ENCODE measurements around the gene TMEM135.
"Not testable (repeated sequence)": the region's sequence is repeated elsewhere in the genome, so short reads cannot be mapped to it uniquely, and the experiment has no call there.

TMEM135 gene

GRCh38 chr11:87258171-87258833 lies 220.6 kb downstream of the TMEM135 start:
- DNase-seq (ENCODE audit: low read depth) = no peak

- DNase-seq (ENCODE audit: low read depth) = no peak
Measured at GRCh38 chr11:87259736-87260135, 222.0 kb downstream of the TMEM135 start.

GRCh38 chr11:87260811-87261210 lies 223.1 kb downstream of the TMEM135 start:
- DNase-seq (ENCODE audit: low read depth) = no peak

- DNase-seq (ENCODE audit: low read depth) = no peak
Measured at GRCh38 chr11:87263264-87263838, 225.6 kb downstream of the TMEM135 start.

GRCh38 chr11:87263979-87264378 lies 226.2 kb downstream of the TMEM135 start:
- no peak for DNase-seq (ENCODE audit: low read depth)

- no peak for DNase-seq (ENCODE audit: low read depth)
Measured at GRCh38 chr11:87265132-87265531, 227.4 kb downstream of the TMEM135 start.

GRCh38 chr11:87265979-87266378 lies 228.2 kb downstream of the TMEM135 start:
- no peak for DNase-seq (ENCODE audit: low read depth)

- no peak for DNase-seq (ENCODE audit: low read depth)
Measured at GRCh38 chr11:87266751-87267150, 229.0 kb downstream of the TMEM135 start.

- not testable (repeated sequence) for DNase-seq (ENCODE audit: low read depth)
Measured at GRCh38 chr11:87271951-87272350, 234.2 kb downstream of the TMEM135 start.

- no peak for DNase-seq (ENCODE audit: low read depth)
Measured at GRCh38 chr11:87275176-87275575, 237.4 kb downstream of the TMEM135 start.

GRCh38 chr11:87280143-87280542 lies 242.4 kb downstream of the TMEM135 start:
- no peak for DNase-seq (ENCODE audit: low read depth)

- DNase-seq (ENCODE audit: low read depth) = peak; percentile 83
Measured at GRCh38 chr11:87281496-87281895, 243.8 kb downstream of the TMEM135 start.

GRCh38 chr11:87284306-87284705 lies 246.6 kb downstream of the TMEM135 start:
- DNase-seq (ENCODE audit: low read depth) = no peak

GRCh38 chr11:87285674-87286073 lies 247.9 kb downstream of the TMEM135 start:
- not testable (repeated sequence) for DNase-seq (ENCODE audit: low read depth)

GRCh38 chr11:87286338-87286737 lies 248.6 kb downstream of the TMEM135 start:
- no peak for DNase-seq (ENCODE audit: low read depth)

GRCh38 chr11:87290304-87290922 lies 252.7 kb downstream of the TMEM135 start:
- peak; percentile 33 for DNase-seq (ENCODE audit: low read depth)

- no peak for DNase-seq (ENCODE audit: low read depth)
Measured at GRCh38 chr11:87292598-87292997, 254.9 kb downstream of the TMEM135 start.

GRCh38 chr11:87295237-87295636 lies 257.5 kb downstream of the TMEM135 start:
- no peak for DNase-seq (ENCODE audit: low read depth)

GRCh38 chr11:87296627-87297026 lies 258.9 kb downstream of the TMEM135 start:
- DNase-seq (ENCODE audit: low read depth) = no peak

- no peak for DNase-seq (ENCODE audit: low read depth)
Measured at GRCh38 chr11:87298155-87298554, 260.4 kb downstream of the TMEM135 start.

- no peak for DNase-seq (ENCODE audit: low read depth)
Measured at GRCh38 chr11:87299041-87299481, 261.3 kb downstream of the TMEM135 start.

- no peak for DNase-seq (ENCODE audit: low read depth)
Measured at GRCh38 chr11:87300640-87301380, 263.1 kb downstream of the TMEM135 start.

All from stromal cell of bone marrow (primary cell).